NT2/D1 (cell line): Measurements from ENCODE around the gene GSTA2.

Experiments
- SUZ12 ChIP-seq: IDR thresholded peaks from 2 replicates; pipeline ENCODE4 v1.6.1; 2011; ENCODE audit not compliant: insufficient read length, insufficient read depth; ENCODE audit errors: extremely low read depth
- YY1 ChIP-seq: IDR thresholded peaks from 2 replicates; pipeline ENCODE4 v1.6.1; 2011; ENCODE audit not compliant: insufficient read length, insufficient read depth
- ZNF274 ChIP-seq: IDR thresholded peaks from 2 replicates; pipeline ENCODE4 v1.6.1; 2011; ENCODE audit warnings: mild to moderate bottlenecking, low read depth, low read length

GRCh38 chr6:52724406-52725121, 38.7 kb downstream of the GSTA2 start:
- TF ChIP-seq ZNF274 (no peak), SUZ12 (no peak), YY1 (no peak)
